PC-9 (cell line): Measurements from ENCODE around the gene SMPD3.

Source experiments
- CTCF ChIP-seq: fragments of 200-600 bp; sonication (generic); conservative IDR thresholded peaks from 2 replicates; pipeline ENCODE4 v1.6.1; 2017; ENCODE audit warnings: mixed run types, antibody characterized with exemption, mild to moderate bottlenecking, moderate library complexity
- EZH2 ChIP-seq: fragments of 200-600 bp; sonication (generic); IDR thresholded peaks from 2 replicates; pipeline ENCODE4 v1.8.0; 2017; ENCODE audit warnings: antibody characterized with exemption, low read depth

- TF ChIP-seq CTCF (no peak), EZH2 (no peak)
These were observed 85.2 kb downstream of the SMPD3 start for GRCh38 chr16:68362947-68363657.
